DND-41 (cell line): Measurements from ENCODE around the gene ORAI2.

Experiments
- CTCF ChIP-seq: IDR thresholded peaks from 2 replicates; pipeline ENCODE4 v1.5.1; 2012; ENCODE audit warnings: borderline replicate concordance, low read length, moderate library complexity, mild to moderate bottlenecking; ENCODE audit not compliant: poor library complexity, severe bottlenecking; ENCODE audit errors: extremely low read depth
- EZH2 ChIP-seq: IDR thresholded peaks from 3 replicates; pipeline ENCODE4 v1.6.1; 2012; ENCODE audit warnings: borderline replicate concordance, low read depth, mild to moderate bottlenecking, moderate library complexity, low read length, inconsistent platforms; ENCODE audit not compliant: severe bottlenecking

GRCh38 chr7:102404005-102404861, 29.1 kb upstream of the ORAI2 start:
- TF ChIP-seq CTCF (peak; percentile 79), EZH2 (no peak)
